HG02981 (cell line): ENCODE measurements around the gene TMEM63A.
"Not testable (repeated sequence)": the region's sequence is repeated elsewhere in the genome, so short reads cannot be mapped to it uniquely, and the experiment has no call there.

Experiments
- ATAC-seq: cut with Tn5 transposase; IDR thresholded peaks from one replicate; pipeline ENCODE4 v1.9.1; 2021; ENCODE audit warnings: mild to moderate bottlenecking, moderate library complexity; ENCODE audit not compliant: unreplicated experiment

The TMEM63A gene

DNA sequence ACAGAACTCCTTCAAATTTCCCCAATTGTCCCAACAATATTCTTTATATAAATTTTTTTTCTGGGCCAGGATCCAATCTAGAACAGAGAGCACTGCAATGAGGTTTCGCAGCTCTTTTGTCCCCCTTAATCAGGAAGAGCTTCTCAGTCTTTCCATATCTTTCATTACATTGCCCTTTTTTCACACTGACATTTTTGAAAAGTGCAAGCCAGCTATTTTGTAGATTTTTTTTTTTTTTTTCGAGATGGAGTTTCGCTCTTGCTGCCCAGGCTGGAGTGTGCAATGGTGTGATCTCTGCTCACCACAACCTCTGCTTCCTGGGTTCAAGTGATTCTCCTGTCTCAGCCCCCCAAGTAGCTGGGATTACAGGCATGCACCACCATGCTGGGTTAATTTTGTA is 75.4 kb downstream of the TMEM63A start:
- not testable (repeated sequence) for ATAC-seq

DNA sequence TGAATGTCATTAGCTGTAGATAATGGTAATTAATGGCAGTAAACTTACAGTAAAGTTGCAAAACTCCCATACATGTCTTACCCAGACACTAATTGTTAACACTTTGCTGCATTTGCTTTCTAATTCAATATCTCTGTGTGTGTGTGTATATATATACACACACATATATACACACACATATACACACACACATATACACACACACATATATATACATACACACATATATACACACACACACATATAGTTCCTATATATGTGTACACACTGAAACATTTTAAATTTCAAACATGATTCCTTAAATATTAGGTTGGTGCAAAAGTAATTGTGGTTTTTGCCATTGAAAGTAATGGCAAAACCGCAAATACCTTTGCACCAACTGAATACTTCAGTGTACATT is 75.9 kb downstream of the TMEM63A start:
- ATAC-seq: no peak

DNA sequence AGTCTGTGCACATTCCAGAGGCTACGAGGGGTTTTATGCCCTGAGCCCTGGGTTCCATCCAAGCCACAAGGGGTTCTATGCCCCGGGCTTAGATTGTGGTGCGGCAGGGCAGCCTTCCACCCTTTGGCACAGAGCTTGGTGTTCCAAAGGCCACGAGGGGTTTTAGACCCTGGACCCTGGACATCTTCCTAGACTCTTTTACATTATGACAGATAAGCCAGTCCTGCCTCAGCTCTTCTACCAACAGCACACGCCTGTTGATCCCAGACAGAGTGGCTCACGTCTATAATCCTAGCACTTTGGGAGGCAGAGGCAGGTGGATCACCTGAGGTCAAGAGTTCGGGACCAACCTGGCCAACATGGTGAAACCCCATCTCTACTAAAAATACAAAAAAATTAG is 81.0 kb downstream of the TMEM63A start:
- ATAC-seq: not testable (repeated sequence)

DNA sequence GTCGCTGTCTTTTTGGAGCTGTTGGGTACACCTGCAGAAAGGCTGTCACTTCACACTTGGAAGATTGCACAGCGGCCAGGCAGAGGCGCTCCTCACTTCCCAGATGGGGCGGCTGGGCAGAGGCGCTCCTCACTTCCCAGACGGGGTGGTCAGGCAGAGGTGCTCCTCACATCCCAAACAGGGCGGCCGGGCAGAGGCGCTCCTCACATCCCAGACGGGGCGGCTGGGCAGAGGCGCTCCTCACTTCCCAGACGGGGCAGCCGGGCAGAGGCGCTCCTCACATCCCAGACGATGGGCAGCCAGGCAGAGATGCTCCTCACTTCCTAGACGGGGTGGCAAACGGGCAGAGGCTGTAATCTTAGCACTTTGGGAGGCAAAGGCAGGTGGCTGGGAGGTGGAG is 86.1 kb downstream of the TMEM63A start:
- not testable (repeated sequence) for ATAC-seq
